Hepatocyte (in vitro differentiated cells): ENCODE measurements around the gene INPP5F.

Experiments
- EZH2 ChIP-seq: fragments of 200-600 bp; sonication (generic); IDR thresholded peaks from 2 replicates; pipeline ENCODE4 v1.6.1; 2016; ENCODE audit warnings: antibody characterized with exemption, mild to moderate bottlenecking, borderline replicate concordance
- EZH2phosphoT487 ChIP-seq: fragments of 200-600 bp; sonication (generic); IDR thresholded peaks from one replicate; pipeline ENCODE4 v1.6.1; 2018; ENCODE audit warnings: antibody characterized with exemption, mild to moderate bottlenecking, low read depth, moderate library complexity; ENCODE audit not compliant: unreplicated experiment, severe bottlenecking
- TF ChIP-seq, protein P1 (sequence below): fragments of 200-600 bp; sonication (generic); IDR thresholded peaks from 2 replicates; pipeline ENCODE4 v1.5.1; 2016; ENCODE audit warnings: antibody characterized with exemption, mild to moderate bottlenecking; ENCODE audit not compliant: poor library complexity

DNA sequence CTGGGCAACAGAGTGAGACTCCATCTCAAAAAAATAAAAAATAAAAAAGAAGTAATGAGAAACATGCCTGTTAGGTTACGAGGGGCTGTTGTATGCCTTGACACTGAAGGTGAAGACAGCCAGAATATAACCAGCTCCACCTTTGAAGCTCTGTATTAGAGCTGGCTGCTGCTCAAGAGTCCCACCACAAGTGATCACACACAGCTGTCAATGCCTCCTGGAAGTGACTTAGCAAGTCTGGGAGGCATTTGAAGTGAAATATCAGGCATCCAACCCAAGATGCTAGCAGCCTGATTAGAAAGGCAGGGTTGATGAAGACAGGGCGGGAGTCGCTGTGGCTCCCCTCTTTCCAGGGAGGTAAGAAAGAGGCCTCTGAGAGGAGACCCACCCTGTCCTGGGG, 34.1 kb upstream of the INPP5F start:
- TF ChIP-seq, protein P1, sequence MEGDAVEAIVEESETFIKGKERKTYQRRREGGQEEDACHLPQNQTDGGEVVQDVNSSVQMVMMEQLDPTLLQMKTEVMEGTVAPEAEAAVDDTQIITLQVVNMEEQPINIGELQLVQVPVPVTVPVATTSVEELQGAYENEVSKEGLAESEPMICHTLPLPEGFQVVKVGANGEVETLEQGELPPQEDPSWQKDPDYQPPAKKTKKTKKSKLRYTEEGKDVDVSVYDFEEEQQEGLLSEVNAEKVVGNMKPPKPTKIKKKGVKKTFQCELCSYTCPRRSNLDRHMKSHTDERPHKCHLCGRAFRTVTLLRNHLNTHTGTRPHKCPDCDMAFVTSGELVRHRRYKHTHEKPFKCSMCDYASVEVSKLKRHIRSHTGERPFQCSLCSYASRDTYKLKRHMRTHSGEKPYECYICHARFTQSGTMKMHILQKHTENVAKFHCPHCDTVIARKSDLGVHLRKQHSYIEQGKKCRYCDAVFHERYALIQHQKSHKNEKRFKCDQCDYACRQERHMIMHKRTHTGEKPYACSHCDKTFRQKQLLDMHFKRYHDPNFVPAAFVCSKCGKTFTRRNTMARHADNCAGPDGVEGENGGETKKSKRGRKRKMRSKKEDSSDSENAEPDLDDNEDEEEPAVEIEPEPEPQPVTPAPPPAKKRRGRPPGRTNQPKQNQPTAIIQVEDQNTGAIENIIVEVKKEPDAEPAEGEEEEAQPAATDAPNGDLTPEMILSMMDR, result no peak
- no peak for TF ChIP-seq EZH2phosphoT487
- no peak for TF ChIP-seq EZH2
